Measurements from ENCODE around the gene EPHA6. TPM values are rescaled to one million over a fixed set of nuclear protein-coding genes. Genes with fewer than 3 reads are reported as not detected.

EPHA6 gene
- polyA plus RNA-seq, 2 of the 4 experiments (the other 2 are of a cell fraction), result 0.08 TPM

DNA sequence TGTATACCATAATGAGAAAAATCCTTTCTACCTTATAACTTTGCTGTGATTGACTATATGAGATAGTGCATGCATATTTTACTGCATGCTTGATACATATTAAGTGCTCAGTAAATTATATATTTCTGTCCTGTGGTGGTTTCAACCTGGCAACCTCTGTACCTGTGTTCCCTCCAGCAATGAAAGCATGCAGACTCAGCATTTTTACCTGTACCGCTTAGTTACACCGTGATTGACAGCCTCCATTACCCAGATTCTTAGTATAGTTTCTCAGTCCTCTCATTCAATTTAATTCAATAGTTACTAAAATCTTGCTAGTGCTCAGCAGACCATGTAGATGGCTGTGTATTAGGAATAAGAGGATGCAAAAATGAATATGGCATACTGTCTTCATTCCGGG is 386.0 kb downstream of the EPHA6 start:
- 33% methylated on average over 3 of the region's 3 CpGs for WGBS (ENCODE audit: missing lambda C conversion rate)

DNA sequence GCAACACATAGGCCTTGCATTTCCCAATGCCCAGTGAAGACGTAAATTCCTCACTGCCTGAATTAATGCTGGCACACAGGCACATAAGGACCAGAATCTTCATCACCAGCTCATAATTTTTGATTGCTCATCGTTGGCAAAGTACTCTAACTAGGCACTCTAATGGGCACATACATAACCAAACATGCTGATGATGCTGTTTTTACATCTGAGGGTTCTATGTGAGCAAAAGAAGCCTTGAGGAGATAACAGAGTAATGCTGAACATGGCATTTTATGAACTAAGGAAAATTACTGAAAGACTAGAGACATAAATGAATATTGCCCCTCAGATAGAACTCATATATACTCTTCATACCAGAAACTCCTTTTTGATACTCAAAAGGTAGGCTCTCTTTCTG is 387.4 kb downstream of the EPHA6 start:
- ChIA-PET CTCF (no interaction called here), POLR2A (no interaction called here)
- 3% methylated on average over 2 of the region's 2 CpGs for WGBS (ENCODE audit: missing lambda C conversion rate)
- TF ChIP-seq CHD2 (IDR thresholded peaks at IDR 0.05; ENCODE audit: low read length, partially characterized antibody), result no peak
- TF ChIP-seq, protein P1, sequence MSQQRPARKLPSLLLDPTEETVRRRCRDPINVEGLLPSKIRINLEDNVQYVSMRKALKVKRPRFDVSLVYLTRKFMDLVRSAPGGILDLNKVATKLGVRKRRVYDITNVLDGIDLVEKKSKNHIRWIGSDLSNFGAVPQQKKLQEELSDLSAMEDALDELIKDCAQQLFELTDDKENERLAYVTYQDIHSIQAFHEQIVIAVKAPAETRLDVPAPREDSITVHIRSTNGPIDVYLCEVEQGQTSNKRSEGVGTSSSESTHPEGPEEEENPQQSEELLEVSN (IDR thresholded peaks at IDR 0.05; ENCODE audit: borderline replicate concordance, low read depth), result no peak
- TF ChIP-seq MAFK (IDR thresholded peaks at IDR 0.05; ENCODE audit: partially characterized antibody), result peak; percentile 71
- no peak overlapping the region for H3K4me2 ChIP-seq
- DNase-seq (ENCODE audit: low read depth in 1 of 2, low spot score in 1 of 2) (no peak), ATAC-seq (no peak), FAIRE-seq (no peak)
- H3K9me3 ChIP-seq, result no peaks in the 10 kb centered on the region
- no peak overlapping the region for H3K27ac ChIP-seq
- no peak overlapping the region for H3K4me3 ChIP-seq
- no peaks in the 10 kb centered on the region for H3K4me1 ChIP-seq

More for the DNA sequence above, 386.0 kb downstream of the EPHA6 start:
- H3K4me1 ChIP-seq, result no peaks in the 10 kb centered on the region
- POLR2A ChIA-PET, result no interaction called here
- CTCF ChIA-PET, result no interaction called here
- ATAC-seq (no peak), DNase-seq (ENCODE audit: low read depth in 1 of 2, low spot score in 1 of 2) (no peak), FAIRE-seq (no peak)
- TF ChIP-seq MAFK (IDR thresholded peaks at IDR 0.05; ENCODE audit: partially characterized antibody), result peak; percentile 82
- TF ChIP-seq RARB (CRISPR knock-in tag; IDR thresholded peaks at IDR 0.05), result no peak
- H3K4me2 ChIP-seq, result no peak overlapping the region
- H3K9me3 ChIP-seq, result no peaks in the 10 kb centered on the region
- no peak overlapping the region for H3K4me3 ChIP-seq
- no peak overlapping the region for H3K27ac ChIP-seq

DNA sequence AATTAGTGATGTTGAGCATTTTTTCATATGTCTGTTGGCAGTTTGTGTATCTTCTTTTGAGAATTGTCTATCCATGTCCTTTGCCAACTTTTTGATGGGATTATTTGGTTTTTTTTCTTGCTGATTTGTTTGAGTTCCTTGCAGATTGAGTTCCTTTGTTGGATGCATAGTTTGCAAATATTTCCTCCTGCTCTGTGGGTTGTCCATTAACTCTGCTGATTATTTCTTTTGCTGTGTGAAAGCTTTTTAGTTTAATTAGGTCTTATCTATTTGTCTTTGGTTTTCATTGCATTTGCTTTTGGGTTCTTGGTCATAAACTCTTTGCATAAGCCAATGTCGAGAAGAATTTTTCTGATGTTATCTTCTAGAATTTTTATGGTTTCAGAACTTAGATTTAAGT is 414.6 kb downstream of the EPHA6 start:
- no peaks in the 10 kb centered on the region for H3K9me3 ChIP-seq
- no peak for ATAC-seq
- ChIA-PET POLR2A (no interaction called here), CTCF (interaction anchor here (0.5 kb wide), 1 partner anchor 12 kb away, joined by 3 read pairs; no protein-coding TSS in a partner anchor)
- H3K27ac ChIP-seq, result no peak overlapping the region
- no peak overlapping the region for H3K4me3 ChIP-seq
- FAIRE-seq, result no peak
- 0% methylated on average over 1 of the region's 1 CpG for WGBS (ENCODE audit: missing lambda C conversion rate)
- no peak for TF ChIP-seq POLR2AphosphoS2 (conservative IDR thresholded peaks at IDR 0.05; ENCODE audit: low read length)
- TF ChIP-seq, protein P2, sequence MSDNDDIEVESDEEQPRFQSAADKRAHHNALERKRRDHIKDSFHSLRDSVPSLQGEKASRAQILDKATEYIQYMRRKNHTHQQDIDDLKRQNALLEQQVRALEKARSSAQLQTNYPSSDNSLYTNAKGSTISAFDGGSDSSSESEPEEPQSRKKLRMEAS (IDR thresholded peaks at IDR 0.05), result no peak
- TF ChIP-seq FOSB (CRISPR knock-in tag; IDR thresholded peaks at IDR 0.05), result no peak
- TF ChIP-seq MAFK (IDR thresholded peaks at IDR 0.05; ENCODE audit: partially characterized antibody), result no peak
- TF ChIP-seq RAD21 (conservative IDR thresholded peaks at IDR 0.05 in 1 of 2, IDR thresholded peaks at IDR 0.05 in 1 of 2), result no peak
- TF ChIP-seq EHF (CRISPR knock-in tag; IDR thresholded peaks at IDR 0.05), result no peak
- H3K4me1 ChIP-seq, result no peaks in the 10 kb centered on the region
- DNase-seq (ENCODE audit: low read depth in 1 of 2, low spot score in 1 of 2), result no peak
- H3K4me2 ChIP-seq, result no peak overlapping the region

DNA sequence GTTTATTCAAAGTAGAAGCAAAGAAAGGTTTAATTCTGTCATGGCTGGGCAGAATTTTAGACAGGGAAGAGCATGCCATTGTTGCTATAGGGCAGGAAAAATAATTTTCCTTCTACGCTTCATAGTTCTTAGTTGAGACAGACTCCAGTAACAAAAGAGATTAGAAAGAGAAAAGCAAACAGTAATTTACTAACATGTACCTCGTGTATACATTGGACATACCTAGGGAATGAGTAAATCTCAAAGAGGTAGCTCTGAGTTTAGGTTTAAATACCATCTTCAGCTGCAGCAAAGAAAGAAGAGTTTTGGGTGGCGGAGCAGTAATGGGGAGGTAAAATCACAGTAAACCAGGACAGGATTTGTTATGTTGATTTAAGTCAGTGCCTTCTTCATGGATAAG is 416.1 kb downstream of the EPHA6 start:
- FAIRE-seq (no peak), DNase-seq (ENCODE audit: low read depth in 1 of 2, low spot score in 1 of 2) (no peak), ATAC-seq (no peak)
- ChIA-PET CTCF (no interaction called here), POLR2A (no interaction called here)
- Histone ChIP-seq H3K4me2 (no peak overlapping the region), H3K4me1 (no peaks in the 10 kb centered on the region), H3K4me3 (no peak overlapping the region), H3K27ac (no peak overlapping the region), H3K9me3 (no peaks in the 10 kb centered on the region)
- WGBS (ENCODE audit: missing lambda C conversion rate), result 13% methylated on average over 3 of the region's 3 CpGs
- no peak for TF ChIP-seq MAZ (IDR thresholded peaks at IDR 0.05; ENCODE audit: borderline replicate concordance, low read depth, low read length)
- no peak for TF ChIP-seq CHD2 (IDR thresholded peaks at IDR 0.05; ENCODE audit: low read length, partially characterized antibody)
- no peak for TF ChIP-seq ZSCAN20 (CRISPR knock-in tag; IDR thresholded peaks at IDR 0.05)
- TF ChIP-seq, protein P3, sequence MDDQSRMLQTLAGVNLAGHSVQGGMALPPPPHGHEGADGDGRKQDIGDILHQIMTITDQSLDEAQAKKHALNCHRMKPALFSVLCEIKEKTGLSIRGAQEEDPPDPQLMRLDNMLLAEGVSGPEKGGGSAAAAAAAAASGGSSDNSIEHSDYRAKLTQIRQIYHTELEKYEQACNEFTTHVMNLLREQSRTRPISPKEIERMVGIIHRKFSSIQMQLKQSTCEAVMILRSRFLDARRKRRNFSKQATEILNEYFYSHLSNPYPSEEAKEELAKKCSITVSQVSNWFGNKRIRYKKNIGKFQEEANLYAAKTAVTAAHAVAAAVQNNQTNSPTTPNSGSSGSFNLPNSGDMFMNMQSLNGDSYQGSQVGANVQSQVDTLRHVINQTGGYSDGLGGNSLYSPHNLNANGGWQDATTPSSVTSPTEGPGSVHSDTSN (IDR thresholded peaks at IDR 0.05), result no peak
- TF ChIP-seq SREBF2 (IDR thresholded peaks at IDR 0.05), result no peak
- no peak for TF ChIP-seq ZC3H11A (IDR thresholded peaks at IDR 0.05)
- TF ChIP-seq CBX8 (IDR thresholded peaks at IDR 0.05), result no peak
- TF ChIP-seq TFCP2L1 (CRISPR knock-in tag; IDR thresholded peaks at IDR 0.05), result no peak
- TF ChIP-seq ZNF302 (CRISPR knock-in tag; IDR thresholded peaks at IDR 0.05), result no peak
- no peak for TF ChIP-seq CBX2 (IDR thresholded peaks at IDR 0.05; ENCODE audit: borderline replicate concordance, low read depth)
- TF ChIP-seq EP300 (IDR thresholded peaks at IDR 0.05), result no peak
- TF ChIP-seq, protein P4, sequence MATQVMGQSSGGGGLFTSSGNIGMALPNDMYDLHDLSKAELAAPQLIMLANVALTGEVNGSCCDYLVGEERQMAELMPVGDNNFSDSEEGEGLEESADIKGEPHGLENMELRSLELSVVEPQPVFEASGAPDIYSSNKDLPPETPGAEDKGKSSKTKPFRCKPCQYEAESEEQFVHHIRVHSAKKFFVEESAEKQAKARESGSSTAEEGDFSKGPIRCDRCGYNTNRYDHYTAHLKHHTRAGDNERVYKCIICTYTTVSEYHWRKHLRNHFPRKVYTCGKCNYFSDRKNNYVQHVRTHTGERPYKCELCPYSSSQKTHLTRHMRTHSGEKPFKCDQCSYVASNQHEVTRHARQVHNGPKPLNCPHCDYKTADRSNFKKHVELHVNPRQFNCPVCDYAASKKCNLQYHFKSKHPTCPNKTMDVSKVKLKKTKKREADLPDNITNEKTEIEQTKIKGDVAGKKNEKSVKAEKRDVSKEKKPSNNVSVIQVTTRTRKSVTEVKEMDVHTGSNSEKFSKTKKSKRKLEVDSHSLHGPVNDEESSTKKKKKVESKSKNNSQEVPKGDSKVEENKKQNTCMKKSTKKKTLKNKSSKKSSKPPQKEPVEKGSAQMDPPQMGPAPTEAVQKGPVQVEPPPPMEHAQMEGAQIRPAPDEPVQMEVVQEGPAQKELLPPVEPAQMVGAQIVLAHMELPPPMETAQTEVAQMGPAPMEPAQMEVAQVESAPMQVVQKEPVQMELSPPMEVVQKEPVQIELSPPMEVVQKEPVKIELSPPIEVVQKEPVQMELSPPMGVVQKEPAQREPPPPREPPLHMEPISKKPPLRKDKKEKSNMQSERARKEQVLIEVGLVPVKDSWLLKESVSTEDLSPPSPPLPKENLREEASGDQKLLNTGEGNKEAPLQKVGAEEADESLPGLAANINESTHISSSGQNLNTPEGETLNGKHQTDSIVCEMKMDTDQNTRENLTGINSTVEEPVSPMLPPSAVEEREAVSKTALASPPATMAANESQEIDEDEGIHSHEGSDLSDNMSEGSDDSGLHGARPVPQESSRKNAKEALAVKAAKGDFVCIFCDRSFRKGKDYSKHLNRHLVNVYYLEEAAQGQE (IDR thresholded peaks at IDR 0.05), result no peak
- no peak for TF ChIP-seq EHF (CRISPR knock-in tag; IDR thresholded peaks at IDR 0.05)
- TF ChIP-seq FOSL2 (IDR thresholded peaks at IDR 0.05), result no peak
- no peak for TF ChIP-seq FOSL2 (CRISPR knock-in tag; IDR thresholded peaks at IDR 0.05)
- TF ChIP-seq BHLHE40 (IDR thresholded peaks at IDR 0.05; ENCODE audit: low read depth, low read length), result no peak
- TF ChIP-seq, protein P5, sequence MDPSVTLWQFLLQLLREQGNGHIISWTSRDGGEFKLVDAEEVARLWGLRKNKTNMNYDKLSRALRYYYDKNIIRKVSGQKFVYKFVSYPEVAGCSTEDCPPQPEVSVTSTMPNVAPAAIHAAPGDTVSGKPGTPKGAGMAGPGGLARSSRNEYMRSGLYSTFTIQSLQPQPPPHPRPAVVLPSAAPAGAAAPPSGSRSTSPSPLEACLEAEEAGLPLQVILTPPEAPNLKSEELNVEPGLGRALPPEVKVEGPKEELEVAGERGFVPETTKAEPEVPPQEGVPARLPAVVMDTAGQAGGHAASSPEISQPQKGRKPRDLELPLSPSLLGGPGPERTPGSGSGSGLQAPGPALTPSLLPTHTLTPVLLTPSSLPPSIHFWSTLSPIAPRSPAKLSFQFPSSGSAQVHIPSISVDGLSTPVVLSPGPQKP (IDR thresholded peaks at IDR 0.05; ENCODE audit: low read depth, low read length), result no peak
- TF ChIP-seq HDAC2 (IDR thresholded peaks at IDR 0.05), result no peak
- no peak for TF ChIP-seq HOXB13 (CRISPR knock-in tag; IDR thresholded peaks at IDR 0.05; ENCODE audit: low read depth)
- TF ChIP-seq NR3C1 (IDR thresholded peaks at IDR 0.05), result no peak

All from A549 (cell line).